ENCODE data around the gene DHRS3. TPM values are rescaled to one million over a fixed set of nuclear protein-coding genes. Genes with fewer than 3 reads are reported as not detected.

The DHRS3 gene
- total RNA-seq, 1 experiment from 2014 or later: 37.7 TPM

- ChIA-PET CTCF (no interaction called here), POLR2A (no interaction called here)
- no peak for DNase-seq (ENCODE audit: low spot score)
- peaks cover 6% of the 10 kb centered on the region for H3K4me1 Mint-ChIP-seq
- H3K27ac Mint-ChIP-seq: no peak overlapping the region
- no peak for ATAC-seq
- H3K36me3 Mint-ChIP-seq: no peaks in the 10 kb centered on the region
- no peaks in the 10 kb centered on the region for H3K27me3 Mint-ChIP-seq (ENCODE audit: low read depth)
- no peak overlapping the region for H3K4me3 Mint-ChIP-seq
- peaks cover 3% of the 10 kb centered on the region; the same call in 1 of the 2 replicates for H3K9me3 Mint-ChIP-seq
- TF ChIP-seq ETV6 (CRISPR knock-in tag; IDR thresholded peaks at IDR 0.05) (no peak), AR (CRISPR knock-in tag; IDR thresholded peaks at IDR 0.05) (no peak), IRF2 (CRISPR knock-in tag; IDR thresholded peaks at IDR 0.05; ENCODE audit: borderline replicate concordance, low read depth) (no peak), CREB1 (CRISPR knock-in tag; IDR thresholded peaks at IDR 0.05) (no peak), ZNF232 (CRISPR knock-in tag; IDR thresholded peaks at IDR 0.05) (no peak), USF1 (CRISPR knock-in tag; IDR thresholded peaks at IDR 0.05) (no peak), TEAD1 (CRISPR knock-in tag; IDR thresholded peaks at IDR 0.05) (no peak), TP53 (CRISPR knock-in tag; IDR thresholded peaks at IDR 0.05) (no peak), SOX15 (CRISPR knock-in tag; IDR thresholded peaks at IDR 0.05) (no peak), SMAD4 (CRISPR knock-in tag; IDR thresholded peaks at IDR 0.05) (no peak)
- TF ChIP-seq, protein P1, sequence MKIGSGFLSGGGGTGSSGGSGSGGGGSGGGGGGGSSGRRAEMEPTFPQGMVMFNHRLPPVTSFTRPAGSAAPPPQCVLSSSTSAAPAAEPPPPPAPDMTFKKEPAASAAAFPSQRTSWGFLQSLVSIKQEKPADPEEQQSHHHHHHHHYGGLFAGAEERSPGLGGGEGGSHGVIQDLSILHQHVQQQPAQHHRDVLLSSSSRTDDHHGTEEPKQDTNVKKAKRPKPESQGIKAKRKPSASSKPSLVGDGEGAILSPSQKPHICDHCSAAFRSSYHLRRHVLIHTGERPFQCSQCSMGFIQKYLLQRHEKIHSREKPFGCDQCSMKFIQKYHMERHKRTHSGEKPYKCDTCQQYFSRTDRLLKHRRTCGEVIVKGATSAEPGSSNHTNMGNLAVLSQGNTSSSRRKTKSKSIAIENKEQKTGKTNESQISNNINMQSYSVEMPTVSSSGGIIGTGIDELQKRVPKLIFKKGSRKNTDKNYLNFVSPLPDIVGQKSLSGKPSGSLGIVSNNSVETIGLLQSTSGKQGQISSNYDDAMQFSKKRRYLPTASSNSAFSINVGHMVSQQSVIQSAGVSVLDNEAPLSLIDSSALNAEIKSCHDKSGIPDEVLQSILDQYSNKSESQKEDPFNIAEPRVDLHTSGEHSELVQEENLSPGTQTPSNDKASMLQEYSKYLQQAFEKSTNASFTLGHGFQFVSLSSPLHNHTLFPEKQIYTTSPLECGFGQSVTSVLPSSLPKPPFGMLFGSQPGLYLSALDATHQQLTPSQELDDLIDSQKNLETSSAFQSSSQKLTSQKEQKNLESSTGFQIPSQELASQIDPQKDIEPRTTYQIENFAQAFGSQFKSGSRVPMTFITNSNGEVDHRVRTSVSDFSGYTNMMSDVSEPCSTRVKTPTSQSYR (CRISPR knock-in tag; IDR thresholded peaks at IDR 0.05): no peak
- TF ChIP-seq, protein P2, sequence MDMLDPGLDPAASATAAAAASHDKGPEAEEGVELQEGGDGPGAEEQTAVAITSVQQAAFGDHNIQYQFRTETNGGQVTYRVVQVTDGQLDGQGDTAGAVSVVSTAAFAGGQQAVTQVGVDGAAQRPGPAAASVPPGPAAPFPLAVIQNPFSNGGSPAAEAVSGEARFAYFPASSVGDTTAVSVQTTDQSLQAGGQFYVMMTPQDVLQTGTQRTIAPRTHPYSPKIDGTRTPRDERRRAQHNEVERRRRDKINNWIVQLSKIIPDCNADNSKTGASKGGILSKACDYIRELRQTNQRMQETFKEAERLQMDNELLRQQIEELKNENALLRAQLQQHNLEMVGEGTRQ (CRISPR knock-in tag; IDR thresholded peaks at IDR 0.05): no peak
- TF ChIP-seq, protein P3, sequence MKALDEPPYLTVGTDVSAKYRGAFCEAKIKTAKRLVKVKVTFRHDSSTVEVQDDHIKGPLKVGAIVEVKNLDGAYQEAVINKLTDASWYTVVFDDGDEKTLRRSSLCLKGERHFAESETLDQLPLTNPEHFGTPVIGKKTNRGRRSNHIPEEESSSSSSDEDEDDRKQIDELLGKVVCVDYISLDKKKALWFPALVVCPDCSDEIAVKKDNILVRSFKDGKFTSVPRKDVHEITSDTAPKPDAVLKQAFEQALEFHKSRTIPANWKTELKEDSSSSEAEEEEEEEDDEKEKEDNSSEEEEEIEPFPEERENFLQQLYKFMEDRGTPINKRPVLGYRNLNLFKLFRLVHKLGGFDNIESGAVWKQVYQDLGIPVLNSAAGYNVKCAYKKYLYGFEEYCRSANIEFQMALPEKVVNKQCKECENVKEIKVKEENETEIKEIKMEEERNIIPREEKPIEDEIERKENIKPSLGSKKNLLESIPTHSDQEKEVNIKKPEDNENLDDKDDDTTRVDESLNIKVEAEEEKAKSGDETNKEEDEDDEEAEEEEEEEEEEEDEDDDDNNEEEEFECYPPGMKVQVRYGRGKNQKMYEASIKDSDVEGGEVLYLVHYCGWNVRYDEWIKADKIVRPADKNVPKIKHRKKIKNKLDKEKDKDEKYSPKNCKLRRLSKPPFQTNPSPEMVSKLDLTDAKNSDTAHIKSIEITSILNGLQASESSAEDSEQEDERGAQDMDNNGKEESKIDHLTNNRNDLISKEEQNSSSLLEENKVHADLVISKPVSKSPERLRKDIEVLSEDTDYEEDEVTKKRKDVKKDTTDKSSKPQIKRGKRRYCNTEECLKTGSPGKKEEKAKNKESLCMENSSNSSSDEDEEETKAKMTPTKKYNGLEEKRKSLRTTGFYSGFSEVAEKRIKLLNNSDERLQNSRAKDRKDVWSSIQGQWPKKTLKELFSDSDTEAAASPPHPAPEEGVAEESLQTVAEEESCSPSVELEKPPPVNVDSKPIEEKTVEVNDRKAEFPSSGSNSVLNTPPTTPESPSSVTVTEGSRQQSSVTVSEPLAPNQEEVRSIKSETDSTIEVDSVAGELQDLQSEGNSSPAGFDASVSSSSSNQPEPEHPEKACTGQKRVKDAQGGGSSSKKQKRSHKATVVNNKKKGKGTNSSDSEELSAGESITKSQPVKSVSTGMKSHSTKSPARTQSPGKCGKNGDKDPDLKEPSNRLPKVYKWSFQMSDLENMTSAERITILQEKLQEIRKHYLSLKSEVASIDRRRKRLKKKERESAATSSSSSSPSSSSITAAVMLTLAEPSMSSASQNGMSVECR (CRISPR knock-in tag; IDR thresholded peaks at IDR 0.05; ENCODE audit: borderline replicate concordance): no peak
- TF ChIP-seq, protein P4, sequence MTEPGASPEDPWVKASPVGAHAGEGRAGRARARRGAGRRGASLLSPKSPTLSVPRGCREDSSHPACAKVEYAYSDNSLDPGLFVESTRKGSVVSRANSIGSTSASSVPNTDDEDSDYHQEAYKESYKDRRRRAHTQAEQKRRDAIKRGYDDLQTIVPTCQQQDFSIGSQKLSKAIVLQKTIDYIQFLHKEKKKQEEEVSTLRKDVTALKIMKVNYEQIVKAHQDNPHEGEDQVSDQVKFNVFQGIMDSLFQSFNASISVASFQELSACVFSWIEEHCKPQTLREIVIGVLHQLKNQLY (CRISPR knock-in tag; IDR thresholded peaks at IDR 0.05): no peak
- TF ChIP-seq, protein P5, sequence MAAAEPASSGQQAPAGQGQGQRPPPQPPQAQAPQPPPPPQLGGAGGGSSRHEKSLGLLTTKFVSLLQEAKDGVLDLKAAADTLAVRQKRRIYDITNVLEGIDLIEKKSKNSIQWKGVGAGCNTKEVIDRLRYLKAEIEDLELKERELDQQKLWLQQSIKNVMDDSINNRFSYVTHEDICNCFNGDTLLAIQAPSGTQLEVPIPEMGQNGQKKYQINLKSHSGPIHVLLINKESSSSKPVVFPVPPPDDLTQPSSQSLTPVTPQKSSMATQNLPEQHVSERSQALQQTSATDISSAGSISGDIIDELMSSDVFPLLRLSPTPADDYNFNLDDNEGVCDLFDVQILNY (CRISPR knock-in tag; IDR thresholded peaks at IDR 0.05): no peak
- TF ChIP-seq, protein P6, sequence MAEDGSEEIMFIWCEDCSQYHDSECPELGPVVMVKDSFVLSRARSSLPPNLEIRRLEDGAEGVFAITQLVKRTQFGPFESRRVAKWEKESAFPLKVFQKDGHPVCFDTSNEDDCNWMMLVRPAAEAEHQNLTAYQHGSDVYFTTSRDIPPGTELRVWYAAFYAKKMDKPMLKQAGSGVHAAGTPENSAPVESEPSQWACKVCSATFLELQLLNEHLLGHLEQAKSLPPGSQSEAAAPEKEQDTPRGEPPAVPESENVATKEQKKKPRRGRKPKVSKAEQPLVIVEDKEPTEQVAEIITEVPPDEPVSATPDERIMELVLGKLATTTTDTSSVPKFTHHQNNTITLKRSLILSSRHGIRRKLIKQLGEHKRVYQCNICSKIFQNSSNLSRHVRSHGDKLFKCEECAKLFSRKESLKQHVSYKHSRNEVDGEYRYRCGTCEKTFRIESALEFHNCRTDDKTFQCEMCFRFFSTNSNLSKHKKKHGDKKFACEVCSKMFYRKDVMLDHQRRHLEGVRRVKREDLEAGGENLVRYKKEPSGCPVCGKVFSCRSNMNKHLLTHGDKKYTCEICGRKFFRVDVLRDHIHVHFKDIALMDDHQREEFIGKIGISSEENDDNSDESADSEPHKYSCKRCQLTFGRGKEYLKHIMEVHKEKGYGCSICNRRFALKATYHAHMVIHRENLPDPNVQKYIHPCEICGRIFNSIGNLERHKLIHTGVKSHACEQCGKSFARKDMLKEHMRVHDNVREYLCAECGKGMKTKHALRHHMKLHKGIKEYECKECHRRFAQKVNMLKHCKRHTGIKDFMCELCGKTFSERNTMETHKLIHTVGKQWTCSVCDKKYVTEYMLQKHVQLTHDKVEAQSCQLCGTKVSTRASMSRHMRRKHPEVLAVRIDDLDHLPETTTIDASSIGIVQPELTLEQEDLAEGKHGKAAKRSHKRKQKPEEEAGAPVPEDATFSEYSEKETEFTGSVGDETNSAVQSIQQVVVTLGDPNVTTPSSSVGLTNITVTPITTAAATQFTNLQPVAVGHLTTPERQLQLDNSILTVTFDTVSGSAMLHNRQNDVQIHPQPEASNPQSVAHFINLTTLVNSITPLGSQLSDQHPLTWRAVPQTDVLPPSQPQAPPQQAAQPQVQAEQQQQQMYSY (CRISPR knock-in tag; IDR thresholded peaks at IDR 0.05): no peak
- TF ChIP-seq, protein P7, sequence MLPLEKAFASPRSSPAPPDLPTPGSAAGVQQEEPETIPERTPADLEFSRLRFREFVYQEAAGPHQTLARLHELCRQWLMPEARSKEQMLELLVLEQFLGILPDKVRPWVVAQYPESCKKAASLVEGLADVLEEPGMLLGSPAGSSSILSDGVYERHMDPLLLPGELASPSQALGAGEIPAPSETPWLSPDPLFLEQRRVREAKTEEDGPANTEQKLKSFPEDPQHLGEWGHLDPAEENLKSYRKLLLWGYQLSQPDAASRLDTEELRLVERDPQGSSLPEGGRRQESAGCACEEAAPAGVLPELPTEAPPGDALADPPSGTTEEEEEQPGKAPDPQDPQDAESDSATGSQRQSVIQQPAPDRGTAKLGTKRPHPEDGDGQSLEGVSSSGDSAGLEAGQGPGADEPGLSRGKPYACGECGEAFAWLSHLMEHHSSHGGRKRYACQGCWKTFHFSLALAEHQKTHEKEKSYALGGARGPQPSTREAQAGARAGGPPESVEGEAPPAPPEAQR (CRISPR knock-in tag; IDR thresholded peaks at IDR 0.05): no peak
Observed at GRCh38 chr1:12584900-12585525, 33.0 kb downstream of the DHRS3 start.

Data from WTC11 (cell line).